ENCODE data around the gene KCNA5. TPM values are rescaled to one million over a fixed set of nuclear protein-coding genes. Genes with fewer than 3 reads are reported as not detected.

KCNA5 gene
- total RNA-seq, 2 experiments from 2014 or later: not detected

DNA sequence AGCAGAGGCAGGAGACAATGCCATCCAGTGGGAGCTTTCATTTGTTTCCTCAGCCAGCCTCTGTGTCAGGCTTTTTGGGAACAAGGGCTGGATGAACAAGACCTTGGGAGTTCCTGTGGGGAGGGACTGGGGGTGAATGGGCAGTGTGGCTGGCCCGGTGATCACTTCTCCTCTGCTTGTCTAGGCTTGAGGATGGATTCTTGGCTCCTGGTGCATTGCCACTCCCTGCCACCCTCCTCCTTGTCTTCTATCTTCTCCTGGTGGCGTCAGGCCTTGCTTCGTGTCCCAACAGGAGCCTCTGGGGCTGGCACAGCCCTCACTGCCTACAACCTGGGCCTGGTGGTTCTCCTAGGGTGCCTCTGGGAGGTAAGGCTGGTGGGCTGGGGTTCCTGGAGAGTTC is 25.0 kb upstream of the KCNA5 start:
- intact Hi-C loops (cut with DNase I, micrococcal nuclease): no loop called here
- no peaks in the 10 kb centered on the region for H3K36me3 ChIP-seq (ENCODE audit: insufficient read depth, low read length)
- Mint-ChIP-seq H3K4me3 (no peak overlapping the region), H3K9me3 (no peaks in the 10 kb centered on the region), H3K4me1 (ENCODE audit: low read depth) (no peaks in the 10 kb centered on the region), H3K36me3 (ENCODE audit: low read depth) (no peaks in the 10 kb centered on the region), H3K27me3 (peaks cover 13% of the 10 kb centered on the region), H3K27ac (no peak overlapping the region)
- H3K9me3 ChIP-seq (ENCODE audit: control insufficient read depth in 1 of 2, insufficient read depth in 1 of 2, low read length in 2 of 2): no peaks in the 10 kb centered on the region
- CTCF ChIA-PET: no interaction called here
- TF ChIP-seq, protein P1, sequence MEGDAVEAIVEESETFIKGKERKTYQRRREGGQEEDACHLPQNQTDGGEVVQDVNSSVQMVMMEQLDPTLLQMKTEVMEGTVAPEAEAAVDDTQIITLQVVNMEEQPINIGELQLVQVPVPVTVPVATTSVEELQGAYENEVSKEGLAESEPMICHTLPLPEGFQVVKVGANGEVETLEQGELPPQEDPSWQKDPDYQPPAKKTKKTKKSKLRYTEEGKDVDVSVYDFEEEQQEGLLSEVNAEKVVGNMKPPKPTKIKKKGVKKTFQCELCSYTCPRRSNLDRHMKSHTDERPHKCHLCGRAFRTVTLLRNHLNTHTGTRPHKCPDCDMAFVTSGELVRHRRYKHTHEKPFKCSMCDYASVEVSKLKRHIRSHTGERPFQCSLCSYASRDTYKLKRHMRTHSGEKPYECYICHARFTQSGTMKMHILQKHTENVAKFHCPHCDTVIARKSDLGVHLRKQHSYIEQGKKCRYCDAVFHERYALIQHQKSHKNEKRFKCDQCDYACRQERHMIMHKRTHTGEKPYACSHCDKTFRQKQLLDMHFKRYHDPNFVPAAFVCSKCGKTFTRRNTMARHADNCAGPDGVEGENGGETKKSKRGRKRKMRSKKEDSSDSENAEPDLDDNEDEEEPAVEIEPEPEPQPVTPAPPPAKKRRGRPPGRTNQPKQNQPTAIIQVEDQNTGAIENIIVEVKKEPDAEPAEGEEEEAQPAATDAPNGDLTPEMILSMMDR (IDR thresholded peaks at IDR 0.05): no peak
- no peak overlapping the region for H3K4me3 ChIP-seq (ENCODE audit: low read length)
- peaks cover 0 to 4% of the 10 kb centered on the region in 2 experiments for H3K27me3 ChIP-seq (ENCODE audit: control insufficient read depth in 1 of 2, insufficient read depth in 2 of 2, low read length in 2 of 2)
- H3K27ac ChIP-seq (ENCODE audit: low read depth in 1 of 2, low read length in 2 of 2): no peak overlapping the region
- H3K4me1 ChIP-seq (ENCODE audit: insufficient read depth, low read length): no peaks in the 10 kb centered on the region
- POLR2A ChIA-PET: no interaction called here
- no peak for DNase-seq
- ATAC-seq (ENCODE audit: poor library complexity): no peak

DNA sequence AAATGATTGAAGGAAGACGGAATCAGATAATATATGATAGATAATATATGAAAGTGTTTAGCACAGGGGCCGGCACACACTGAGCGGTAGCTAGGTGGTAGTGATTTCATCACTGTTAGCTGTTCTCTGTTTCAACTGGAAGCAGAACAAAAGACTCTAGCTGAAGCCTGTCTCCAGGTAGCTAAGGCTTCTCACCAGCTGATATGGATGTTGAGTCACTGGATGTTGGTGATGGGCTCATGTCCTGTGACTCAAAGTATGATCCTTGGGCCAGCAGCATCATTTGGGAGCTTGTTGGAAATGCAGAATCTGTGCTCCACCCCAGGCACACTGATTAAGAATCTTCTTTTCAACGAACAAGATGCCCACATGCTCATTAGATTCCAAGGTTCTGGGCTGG is 21.7 kb upstream of the KCNA5 start:
- no peaks in the 10 kb centered on the region for H3K9me3 Mint-ChIP-seq
- Histone ChIP-seq H3K4me1 (ENCODE audit: insufficient read depth, low read length) (no peaks in the 10 kb centered on the region), H3K9me3 (ENCODE audit: control insufficient read depth in 1 of 2, insufficient read depth in 1 of 2, low read length in 2 of 2) (no peaks in the 10 kb centered on the region), H3K27me3 (ENCODE audit: control insufficient read depth in 1 of 2, insufficient read depth in 2 of 2, low read length in 2 of 2) (peaks cover 3 to 4% of the 10 kb centered on the region in 2 experiments), H3K36me3 (ENCODE audit: insufficient read depth, low read length) (no peaks in the 10 kb centered on the region), H3K27ac (ENCODE audit: low read depth in 1 of 2, low read length in 2 of 2) (no peak overlapping the region), H3K4me3 (ENCODE audit: low read length) (no peak overlapping the region)
- ATAC-seq (ENCODE audit: poor library complexity) (no peak), DNase-seq (no peak)
- no peaks in the 10 kb centered on the region for H3K36me3 Mint-ChIP-seq (ENCODE audit: low read depth)
- H3K27me3 Mint-ChIP-seq: peaks cover 41% of the 10 kb centered on the region
- intact Hi-C loops (cut with DNase I, micrococcal nuclease): loop anchor here in 1 of 2 experiments (5.0 kb wide), 2 partner anchors 775 to 1015 kb away; no protein-coding TSS in a partner anchor
- no peak overlapping the region for H3K27ac Mint-ChIP-seq
- TF ChIP-seq, protein P1 (IDR thresholded peaks at IDR 0.05): no peak
- POLR2A ChIA-PET: no interaction called here
- no peak overlapping the region for H3K4me3 Mint-ChIP-seq
- CTCF ChIA-PET: no interaction called here
- no peaks in the 10 kb centered on the region for H3K4me1 Mint-ChIP-seq (ENCODE audit: low read depth)

DNA sequence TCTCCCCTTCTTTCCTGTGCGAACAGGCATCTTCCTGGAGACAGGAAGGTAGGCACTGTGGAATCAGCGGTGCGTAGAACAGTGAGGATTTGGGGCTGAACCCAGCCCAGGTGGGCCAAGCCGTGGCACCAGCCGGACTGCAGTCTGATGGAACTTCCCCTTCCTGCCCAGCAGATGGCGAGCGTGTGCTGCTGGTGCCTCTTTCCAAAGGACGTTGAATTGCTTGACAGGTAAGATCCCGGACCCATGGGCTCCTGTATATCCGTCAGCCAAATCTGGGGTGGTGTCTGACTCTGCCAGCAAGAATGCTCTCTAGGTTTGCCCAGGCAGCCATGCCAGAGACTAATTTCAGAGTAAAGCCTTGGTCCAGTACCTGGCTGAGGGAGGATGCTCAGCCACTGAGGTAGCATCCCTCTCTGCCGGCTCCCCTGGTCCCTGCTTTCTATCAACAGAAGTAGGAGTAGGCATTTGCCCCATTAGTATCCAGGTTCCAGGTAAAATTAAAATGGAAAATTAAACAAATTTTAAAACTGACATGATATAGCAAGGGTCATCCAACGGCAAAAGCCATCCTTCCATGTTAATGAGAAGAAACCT is 21.1 kb upstream of the KCNA5 start:
- Histone ChIP-seq H3K9me3 (ENCODE audit: control insufficient read depth in 1 of 2, insufficient read depth in 1 of 2, low read length in 2 of 2) (no peaks in the 10 kb centered on the region), H3K27ac (ENCODE audit: low read depth in 1 of 2, low read length in 2 of 2) (no peak overlapping the region), H3K36me3 (ENCODE audit: insufficient read depth, low read length) (no peaks in the 10 kb centered on the region), H3K27me3 (ENCODE audit: control insufficient read depth in 1 of 2, insufficient read depth in 2 of 2, low read length in 2 of 2) (peaks cover 3 to 4% of the 10 kb centered on the region in 2 experiments), H3K4me1 (ENCODE audit: insufficient read depth, low read length) (no peaks in the 10 kb centered on the region), H3K4me3 (ENCODE audit: low read length) (no peak overlapping the region)
- intact Hi-C loops (cut with DNase I, micrococcal nuclease): loop anchor here in 1 of 2 experiments (5.0 kb wide), 2 partner anchors 775 to 1015 kb away; no protein-coding TSS in a partner anchor
- Mint-ChIP-seq H3K9me3 (no peaks in the 10 kb centered on the region), H3K4me1 (ENCODE audit: low read depth) (no peaks in the 10 kb centered on the region), H3K4me3 (no peak overlapping the region), H3K27me3 (peaks cover 46% of the 10 kb centered on the region), H3K27ac (no peak overlapping the region), H3K36me3 (ENCODE audit: low read depth) (no peaks in the 10 kb centered on the region)
- POLR2A ChIA-PET: no interaction called here
- CTCF ChIA-PET: no interaction called here
- DNase-seq: peak in 10 of 14 experiments; percentile 5 to 64 (median 11)
- TF ChIP-seq, protein P1 (IDR thresholded peaks at IDR 0.05): peak; percentile 90
- ATAC-seq (ENCODE audit: poor library complexity): no peak
